Measurements from ENCODE around the gene ATF5.

ATF5 gene

DNA sequence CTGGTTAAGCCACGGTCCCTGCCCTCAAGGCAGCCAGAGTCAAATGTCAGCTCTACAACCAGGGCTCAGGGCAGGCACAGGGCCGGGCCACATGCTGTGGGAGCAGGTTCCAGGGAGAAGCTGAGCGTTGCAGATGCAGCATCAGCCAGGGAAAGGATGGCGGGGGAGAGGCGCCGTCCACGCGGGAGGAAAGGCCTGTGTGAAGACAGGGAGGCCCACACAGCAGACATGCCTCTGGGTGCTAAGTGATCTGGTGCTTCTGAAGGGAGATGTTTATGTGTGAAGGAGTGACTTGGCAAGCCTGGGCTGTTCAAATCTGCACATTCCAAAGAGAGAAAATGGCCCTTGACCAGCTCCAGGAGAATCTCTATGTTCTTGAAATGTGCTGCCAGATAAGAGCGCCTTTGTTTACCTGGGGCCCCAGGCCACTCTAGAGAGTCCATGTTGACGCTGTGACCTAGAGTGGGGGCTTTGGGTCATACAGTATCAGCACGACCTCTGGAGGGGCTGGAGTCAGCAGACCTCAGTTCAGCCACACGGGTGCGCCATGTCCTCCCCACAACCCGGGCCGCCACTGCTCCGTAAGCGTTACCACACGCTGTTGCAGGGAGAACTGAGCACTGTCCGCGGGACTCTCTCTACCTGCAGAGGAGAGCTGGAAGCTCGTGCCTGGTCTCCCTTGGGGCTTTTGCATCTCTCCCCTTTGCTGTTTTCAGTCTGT is 15.9 kb upstream of the ATF5 start:
- Histone ChIP-seq H3F3A (ENCODE audit: insufficient read depth) (0 out of 2 replicates have a peak, but pooled peaks cover 8% of the 10 kb centered on the region), H3K36me3 (ENCODE audit: low read length) (no peaks in the 10 kb centered on the region), H3K79me2 (ENCODE audit: insufficient read depth, low read length) (peaks cover 44% of the 10 kb centered on the region), H3K9ac (ENCODE audit: low read length) (no peak overlapping the region), H3K9me2 (replicated peaks; ENCODE audit: insufficient read depth, low read length) (no peaks in the 10 kb centered on the region), H3K27ac (ENCODE audit: low read depth, low read length) (no peak overlapping the region), H3K27me3 (ENCODE audit: low read length) (no peaks in the 10 kb centered on the region), H2AFZ (ENCODE audit: low read depth, low read length, severe bottlenecking) (no peak overlapping the region), H3K4me2 (ENCODE audit: low read depth, low read length, poor library complexity, severe bottlenecking) (no peak overlapping the region), H3K4me3 (ENCODE audit: insufficient read depth, low read length, poor library complexity, severe bottlenecking) (no peak overlapping the region), H4K20me1 (ENCODE audit: low read depth, low read length) (no peaks in the 10 kb centered on the region), H3K9me3 (ENCODE audit: insufficient read depth, low read length) (no peaks in the 10 kb centered on the region)
- TF ChIP-seq EZH2phosphoT487 (conservative IDR thresholded peaks at IDR 0.05; ENCODE audit: low read length): no peak
- TF ChIP-seq, protein P1, sequence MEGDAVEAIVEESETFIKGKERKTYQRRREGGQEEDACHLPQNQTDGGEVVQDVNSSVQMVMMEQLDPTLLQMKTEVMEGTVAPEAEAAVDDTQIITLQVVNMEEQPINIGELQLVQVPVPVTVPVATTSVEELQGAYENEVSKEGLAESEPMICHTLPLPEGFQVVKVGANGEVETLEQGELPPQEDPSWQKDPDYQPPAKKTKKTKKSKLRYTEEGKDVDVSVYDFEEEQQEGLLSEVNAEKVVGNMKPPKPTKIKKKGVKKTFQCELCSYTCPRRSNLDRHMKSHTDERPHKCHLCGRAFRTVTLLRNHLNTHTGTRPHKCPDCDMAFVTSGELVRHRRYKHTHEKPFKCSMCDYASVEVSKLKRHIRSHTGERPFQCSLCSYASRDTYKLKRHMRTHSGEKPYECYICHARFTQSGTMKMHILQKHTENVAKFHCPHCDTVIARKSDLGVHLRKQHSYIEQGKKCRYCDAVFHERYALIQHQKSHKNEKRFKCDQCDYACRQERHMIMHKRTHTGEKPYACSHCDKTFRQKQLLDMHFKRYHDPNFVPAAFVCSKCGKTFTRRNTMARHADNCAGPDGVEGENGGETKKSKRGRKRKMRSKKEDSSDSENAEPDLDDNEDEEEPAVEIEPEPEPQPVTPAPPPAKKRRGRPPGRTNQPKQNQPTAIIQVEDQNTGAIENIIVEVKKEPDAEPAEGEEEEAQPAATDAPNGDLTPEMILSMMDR (IDR thresholded peaks at IDR 0.05; ENCODE audit: insufficient read depth, low read length, poor library complexity, severe bottlenecking): no peak

DNA sequence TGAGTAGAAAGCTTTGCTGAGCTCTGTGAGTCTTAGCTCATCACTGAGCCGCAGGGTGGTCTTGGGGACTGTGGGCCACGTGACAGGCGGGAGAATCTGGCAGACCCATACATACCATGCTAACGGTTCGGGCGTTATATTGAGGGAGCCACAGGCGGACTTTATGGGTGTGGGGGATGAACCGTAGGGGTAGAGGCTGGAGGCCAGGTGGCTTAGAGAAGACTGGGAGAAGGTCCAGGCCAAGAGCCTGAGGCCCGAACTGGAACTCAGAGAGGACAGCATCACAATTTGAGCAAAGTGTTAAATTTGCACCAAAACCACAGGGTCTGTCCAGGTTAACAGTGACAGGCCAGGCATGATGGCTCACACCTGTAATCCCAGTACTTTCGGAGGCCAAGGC is 15.3 kb upstream of the ATF5 start:
- Histone ChIP-seq H3K4me2 (ENCODE audit: low read depth, low read length, poor library complexity, severe bottlenecking) (no peak overlapping the region), H3K9me2 (replicated peaks; ENCODE audit: insufficient read depth, low read length) (no peaks in the 10 kb centered on the region), H3F3A (ENCODE audit: insufficient read depth) (0 out of 2 replicates have a peak, but pooled peaks cover 8% of the 10 kb centered on the region), H3K9ac (ENCODE audit: low read length) (no peak overlapping the region), H2AFZ (ENCODE audit: low read depth, low read length, severe bottlenecking) (no peak overlapping the region), H3K79me2 (ENCODE audit: insufficient read depth, low read length) (peaks cover 49% of the 10 kb centered on the region), H3K36me3 (ENCODE audit: low read length) (no peaks in the 10 kb centered on the region), H3K4me3 (ENCODE audit: insufficient read depth, low read length, poor library complexity, severe bottlenecking) (no peak overlapping the region), H3K27me3 (ENCODE audit: low read length) (no peaks in the 10 kb centered on the region), H4K20me1 (ENCODE audit: low read depth, low read length) (no peaks in the 10 kb centered on the region), H3K9me3 (ENCODE audit: insufficient read depth, low read length) (no peaks in the 10 kb centered on the region), H3K27ac (ENCODE audit: low read depth, low read length) (no peak overlapping the region)
- no peak for TF ChIP-seq EZH2phosphoT487 (conservative IDR thresholded peaks at IDR 0.05; ENCODE audit: low read length)
- TF ChIP-seq, protein P1 (IDR thresholded peaks at IDR 0.05; ENCODE audit: insufficient read depth, low read length, poor library complexity, severe bottlenecking): no peak

DNA sequence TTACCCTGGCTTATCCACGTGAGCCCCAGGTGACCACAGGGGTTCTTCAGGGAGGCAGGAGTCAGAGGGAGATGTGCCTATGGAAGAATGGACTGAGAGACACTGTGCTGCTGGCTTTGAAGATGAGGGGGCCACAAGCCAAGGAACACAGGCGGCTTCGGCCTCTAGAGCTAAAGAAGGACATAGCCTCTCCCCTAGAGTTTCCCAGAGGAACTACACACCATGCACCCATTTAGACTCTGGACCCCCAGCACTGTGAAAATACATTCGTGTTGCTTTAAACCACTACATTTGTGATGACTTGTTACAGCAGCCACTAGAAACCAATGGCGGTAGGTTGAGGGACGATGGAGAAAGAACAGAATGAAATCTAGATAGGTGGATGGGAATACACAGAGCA is 13.7 kb upstream of the ATF5 start:
- Histone ChIP-seq H3K4me3 (ENCODE audit: insufficient read depth, low read length, poor library complexity, severe bottlenecking) (no peak overlapping the region), H3K27me3 (ENCODE audit: low read length) (no peaks in the 10 kb centered on the region), H3K4me2 (ENCODE audit: low read depth, low read length, poor library complexity, severe bottlenecking) (no peak overlapping the region), H3K27ac (ENCODE audit: low read depth, low read length) (no peak overlapping the region), H2AFZ (ENCODE audit: low read depth, low read length, severe bottlenecking) (no peak overlapping the region), H3K36me3 (ENCODE audit: low read length) (no peaks in the 10 kb centered on the region), H3K9me3 (ENCODE audit: insufficient read depth, low read length) (no peaks in the 10 kb centered on the region), H3K9me2 (replicated peaks; ENCODE audit: insufficient read depth, low read length) (no peaks in the 10 kb centered on the region), H4K20me1 (ENCODE audit: low read depth, low read length) (no peaks in the 10 kb centered on the region), H3F3A (ENCODE audit: insufficient read depth) (0 out of 2 replicates have a peak, but pooled peaks cover 8% of the 10 kb centered on the region), H3K79me2 (ENCODE audit: insufficient read depth, low read length) (peaks cover 63% of the 10 kb centered on the region), H3K9ac (ENCODE audit: low read length) (no peak overlapping the region)
- TF ChIP-seq, protein P1 (IDR thresholded peaks at IDR 0.05; ENCODE audit: insufficient read depth, low read length, poor library complexity, severe bottlenecking): no peak
- TF ChIP-seq EZH2phosphoT487 (conservative IDR thresholded peaks at IDR 0.05; ENCODE audit: low read length): no peak

Data from SU-DHL-6 (cell line).